AG04450 (cell line): ENCODE measurements around the gene CUL9. TPM values are rescaled to one million over a fixed set of nuclear protein-coding genes. Genes with fewer than 3 reads are reported as not detected.

Source experiments
- CTCF ChIA-PET: fragments of 300-600, 350-600 bp; formaldehyde crosslinking; extraction: SDS; loops from one replicate; lab custom pipeline; 2022; ENCODE audit warnings: antibody characterized with exemption, inconsistent platforms; lab: Charles Lee
- POLR2A ChIA-PET: fragments of 350-600 bp; formaldehyde crosslinking; extraction: SDS; loops from one replicate; lab custom pipeline; 2021; ENCODE audit warnings: antibody characterized with exemption, inconsistent platforms; lab: Yijun Ruan, JAX
- DNase-seq: peaks from one replicate; pipeline ENCODE4 v3.0.0-alpha.2; 2011; ENCODE audit warnings: low read depth, low spot score
- H3K27ac ChIP-seq: one replicate; pipeline ENCODE4 v1.5.1; 2012; ENCODE audit warnings: low read depth, low read length, control low read depth
- H3K27me3 ChIP-seq: one replicate; pipeline ENCODE4 v1.6.0; 2012; ENCODE audit warnings: low read length; ENCODE audit not compliant: control insufficient read depth, insufficient read depth
- H3K4me3 ChIP-seq: 2 replicates; pipeline ENCODE4 v1.5.1; 2011; ENCODE audit warnings: mild to moderate bottlenecking, low read depth, low read length, control low read depth
- H3K9me3 ChIP-seq: 2 replicates; pipeline ENCODE4 v1.5.1; 2012; ENCODE audit warnings: low read length; ENCODE audit not compliant: control insufficient read depth, insufficient read depth
- polyA plus RNA-seq: library from polyadenylated mRNA; depleted of rRNA; stranded (reverse); fragments of >200 nt; gene quantifications from 2 replicates; pipeline ENCODE4 v1.2.3, GENCODE V29; 2011
- TF ChIP-seq, protein P1 (sequence below): IDR thresholded peaks from 2 replicates; pipeline ENCODE4 v1.5.1; 2011; ENCODE audit warnings: low read depth, low read length, control low read depth, inconsistent platforms

CUL9 gene
- polyA plus RNA-seq, 1 experiment = 11.8 TPM

GRCh38 chr6:43222418-43223059 lies 40.5 kb downstream of the CUL9 start:
- TF ChIP-seq, protein P1, sequence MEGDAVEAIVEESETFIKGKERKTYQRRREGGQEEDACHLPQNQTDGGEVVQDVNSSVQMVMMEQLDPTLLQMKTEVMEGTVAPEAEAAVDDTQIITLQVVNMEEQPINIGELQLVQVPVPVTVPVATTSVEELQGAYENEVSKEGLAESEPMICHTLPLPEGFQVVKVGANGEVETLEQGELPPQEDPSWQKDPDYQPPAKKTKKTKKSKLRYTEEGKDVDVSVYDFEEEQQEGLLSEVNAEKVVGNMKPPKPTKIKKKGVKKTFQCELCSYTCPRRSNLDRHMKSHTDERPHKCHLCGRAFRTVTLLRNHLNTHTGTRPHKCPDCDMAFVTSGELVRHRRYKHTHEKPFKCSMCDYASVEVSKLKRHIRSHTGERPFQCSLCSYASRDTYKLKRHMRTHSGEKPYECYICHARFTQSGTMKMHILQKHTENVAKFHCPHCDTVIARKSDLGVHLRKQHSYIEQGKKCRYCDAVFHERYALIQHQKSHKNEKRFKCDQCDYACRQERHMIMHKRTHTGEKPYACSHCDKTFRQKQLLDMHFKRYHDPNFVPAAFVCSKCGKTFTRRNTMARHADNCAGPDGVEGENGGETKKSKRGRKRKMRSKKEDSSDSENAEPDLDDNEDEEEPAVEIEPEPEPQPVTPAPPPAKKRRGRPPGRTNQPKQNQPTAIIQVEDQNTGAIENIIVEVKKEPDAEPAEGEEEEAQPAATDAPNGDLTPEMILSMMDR = no peak
- DNase-seq = no peak
- Histone ChIP-seq H3K4me3 (no peak overlapping the region), H3K9me3 (no peaks in the 10 kb centered on the region), H3K27ac (no peak overlapping the region), H3K27me3 (no peaks in the 10 kb centered on the region)
- POLR2A ChIA-PET = no interaction called here
- CTCF ChIA-PET = no interaction called here

DNA sequence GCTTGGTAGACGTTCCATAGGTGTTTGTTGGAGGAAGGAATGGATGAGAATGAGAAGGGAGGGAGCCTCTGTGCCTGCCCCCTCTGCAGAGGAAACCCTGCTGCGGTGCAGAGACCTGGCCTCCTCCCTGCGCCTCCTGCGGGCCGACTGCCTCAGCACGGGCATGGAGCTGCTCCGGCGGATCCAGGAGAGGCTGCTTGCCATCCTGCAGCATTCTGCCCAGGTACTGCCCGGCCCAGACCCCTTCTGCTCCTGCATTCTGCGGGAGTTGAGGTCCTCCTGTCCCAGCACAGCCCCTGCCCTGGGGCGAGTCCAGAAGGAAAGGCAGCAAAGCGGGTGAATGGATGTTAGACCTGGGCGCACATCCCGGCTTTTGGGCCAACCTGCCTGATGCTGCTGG lies 41.2 kb downstream of the CUL9 start:
- TF ChIP-seq, protein P1 = no peak
- ChIA-PET CTCF (no interaction called here), POLR2A (no interaction called here)
- H3K9me3 ChIP-seq = no peaks in the 10 kb centered on the region
- no peak for DNase-seq
- no peak overlapping the region for H3K4me3 ChIP-seq
- no peaks in the 10 kb centered on the region for H3K27me3 ChIP-seq
- no peak overlapping the region for H3K27ac ChIP-seq

GRCh38 chr6:43226192-43226851 lies 44.3 kb downstream of the CUL9 start:
- Histone ChIP-seq H3K27me3 (peaks cover 3% of the 10 kb centered on the region), H3K4me3 (no peak overlapping the region), H3K9me3 (no peaks in the 10 kb centered on the region), H3K27ac (no peak overlapping the region)
- DNase-seq = no peak
- TF ChIP-seq, protein P1 = no peak
- CTCF ChIA-PET = no interaction called here
- POLR2A ChIA-PET = interaction anchor here (0.6 kb wide), 1 partner anchor 231 kb away, joined by 3 read pairs; no protein-coding TSS in a partner anchor

DNA sequence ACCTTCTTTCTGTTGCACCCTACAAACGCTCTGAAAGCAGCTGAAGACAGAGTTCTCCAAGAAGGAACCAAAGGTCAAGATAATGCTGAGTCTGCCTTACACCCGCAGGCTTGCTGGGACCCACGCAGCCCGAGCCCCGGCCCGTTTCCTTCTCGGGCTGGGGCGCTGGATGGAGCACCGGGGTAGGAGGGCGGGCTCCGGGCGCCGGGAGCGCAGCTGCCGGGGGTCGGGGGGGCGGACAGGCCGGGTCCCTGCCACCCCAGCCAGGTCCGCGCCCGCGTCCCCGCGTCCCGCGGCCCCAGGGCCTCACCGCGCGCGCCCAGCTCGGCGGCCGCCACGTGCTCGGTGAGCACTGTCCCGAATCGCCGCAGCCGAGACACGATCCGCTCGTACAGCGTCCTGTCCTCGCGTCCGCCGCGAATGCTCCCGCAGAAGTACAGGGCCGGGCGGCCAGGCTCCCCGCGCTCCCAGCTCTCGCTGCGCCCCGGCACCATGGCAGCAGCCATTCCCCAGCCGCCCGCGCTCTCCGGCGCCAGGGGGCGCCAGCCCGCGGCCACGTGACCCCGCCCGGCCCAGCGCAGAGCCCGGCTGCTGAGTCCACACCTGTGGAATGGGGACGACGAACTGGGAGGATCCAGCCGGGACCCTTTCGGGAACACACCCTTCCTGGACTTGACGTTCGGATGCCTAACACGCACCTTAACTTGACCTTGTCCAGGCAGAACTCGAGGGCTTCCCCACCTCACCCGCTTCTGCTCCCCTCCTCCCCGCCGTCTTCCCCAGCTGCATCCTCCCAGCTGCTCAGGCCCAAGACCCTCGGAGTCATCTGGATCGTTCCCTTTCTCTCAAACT lies 47.2 kb downstream of the CUL9 start, which contains the start of gene DNPH1:
Gene DNPH1, minus strand, starts transcription at position 531 of the 852 bp plus-strand sequence. Its CDS starts 25 bp downstream, at position 506.
- Histone ChIP-seq H3K4me3 (peak within 1 kb of the TSS; percentile 66), H3K27ac (no peak within 1 kb of the TSS), H3K27me3 (peaks cover 9% of the 10 kb centered on the region), H3K9me3 (no peaks in the 10 kb centered on the region)
- ChIA-PET CTCF (interaction anchor here (0.6 to 2.1 kb wide), 36 partner anchors 9 to 325 kb away, joined by 3 to 29 read pairs (median 4); partner anchors contain the start of genes ABCC10, RRP36 and TJAP1), POLR2A (interaction anchor here (0.6 to 1.7 kb wide), 5 partner anchors 9 to 409 kb away, joined by 3 to 6 read pairs (median 6); partner anchors contain the start of gene ZNF318)
- TF ChIP-seq, protein P1 = peak; percentile 64
- no peak for DNase-seq
